CD4-positive, alpha-beta T cell treated with Interleukin-15 for 1 hour (primary cell): ENCODE results near the gene ATP11C.
"Not testable (repeated sequence)": the region's sequence is repeated elsewhere in the genome, so short reads cannot be mapped to it uniquely, and the experiment has no call there.

Source experiments
- DNase-seq: peaks from one replicate; pipeline ENCODE4 v3.0.0-alpha.2; 2020

Gene ATP11C

DNA sequence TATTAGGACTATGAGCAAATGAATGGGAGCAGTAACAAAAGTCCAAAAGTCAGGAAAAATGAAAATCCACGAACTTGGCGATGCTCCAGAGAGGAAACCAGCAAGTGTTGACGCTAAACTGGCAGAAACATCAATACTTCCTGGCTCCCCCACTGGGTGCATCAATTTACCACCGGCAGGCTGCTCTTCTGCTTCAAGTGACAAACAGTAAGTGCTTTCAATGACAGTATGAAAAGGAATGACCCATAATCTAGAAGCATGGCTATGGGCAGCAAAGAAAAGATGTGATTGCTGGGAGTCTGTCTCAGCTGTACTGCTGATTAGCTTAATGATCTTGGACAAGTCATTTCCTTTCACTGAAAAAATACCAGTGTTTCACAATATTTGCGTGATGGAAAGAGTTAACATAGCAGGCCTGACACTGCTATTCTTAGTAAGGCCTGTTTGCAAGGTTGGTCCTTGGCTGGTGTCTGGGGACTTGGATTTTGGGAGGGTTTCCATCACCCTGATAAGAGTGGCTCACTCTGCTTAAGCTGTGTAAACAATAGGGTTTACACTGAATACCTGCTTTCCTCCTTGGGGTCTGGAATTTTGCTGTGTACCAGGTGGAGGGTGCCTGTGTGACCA lies 8.7 kb downstream of the ATP11C start:
- no peak for DNase-seq

DNA sequence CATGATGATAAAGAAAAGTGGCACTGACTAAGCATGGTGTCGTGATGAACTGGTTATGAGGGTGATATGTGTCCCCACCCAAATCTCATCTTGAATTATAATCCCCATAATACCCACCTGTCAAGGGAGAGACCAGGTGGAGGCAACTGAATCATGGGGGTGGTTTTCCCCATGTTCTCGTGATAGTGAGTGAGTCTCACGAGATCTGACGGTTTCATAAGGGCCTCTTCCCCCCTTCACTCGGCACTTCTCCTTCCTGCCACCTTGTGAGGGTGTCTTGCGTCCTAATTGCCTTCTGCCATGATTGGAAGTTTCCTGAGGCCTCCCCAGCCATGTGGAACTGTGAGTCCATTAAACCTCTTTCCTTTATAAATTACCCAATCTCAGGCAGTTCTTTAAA lies 11.7 kb downstream of the ATP11C start:
- DNase-seq, result not testable (repeated sequence)

DNA sequence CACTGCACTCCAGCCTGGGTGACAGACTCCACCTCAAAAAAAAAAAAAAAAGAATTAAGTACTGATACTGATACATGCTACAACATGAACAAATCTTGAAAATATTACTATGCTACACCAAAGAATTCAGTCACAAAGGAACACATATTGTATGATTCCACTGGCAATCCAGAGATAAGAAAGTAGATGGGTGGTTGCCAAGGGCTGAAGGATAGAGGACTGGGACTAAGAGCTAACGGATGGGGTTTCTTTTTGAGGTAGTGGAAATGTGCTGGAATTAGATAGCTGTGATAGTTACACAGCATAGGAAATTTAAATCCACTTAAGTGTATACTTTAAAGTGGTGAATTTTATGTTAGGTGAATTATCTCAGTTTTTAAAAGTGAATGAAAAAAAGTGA lies 12.5 kb downstream of the ATP11C start:
- DNase-seq, result no peak

DNA sequence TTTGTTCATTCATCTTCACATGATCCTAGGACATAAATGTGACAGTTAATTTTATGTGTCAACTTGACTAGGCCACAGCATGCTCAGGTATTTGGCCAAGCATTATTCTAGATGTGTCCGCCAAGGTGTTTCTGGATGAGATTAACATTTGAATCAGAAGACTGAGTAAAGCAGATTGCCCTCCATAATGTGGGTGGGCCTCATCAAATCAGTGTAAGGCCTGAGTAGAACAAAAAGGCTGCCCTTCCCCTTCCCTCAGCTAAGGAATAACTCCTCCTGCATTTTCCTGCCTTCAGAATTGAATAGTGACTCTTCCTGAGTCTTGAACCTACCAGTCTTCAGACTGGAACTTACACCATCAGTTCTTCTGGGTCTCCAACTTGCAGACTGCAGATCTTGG lies 18.4 kb downstream of the ATP11C start:
- DNase-seq, result no peak

DNA sequence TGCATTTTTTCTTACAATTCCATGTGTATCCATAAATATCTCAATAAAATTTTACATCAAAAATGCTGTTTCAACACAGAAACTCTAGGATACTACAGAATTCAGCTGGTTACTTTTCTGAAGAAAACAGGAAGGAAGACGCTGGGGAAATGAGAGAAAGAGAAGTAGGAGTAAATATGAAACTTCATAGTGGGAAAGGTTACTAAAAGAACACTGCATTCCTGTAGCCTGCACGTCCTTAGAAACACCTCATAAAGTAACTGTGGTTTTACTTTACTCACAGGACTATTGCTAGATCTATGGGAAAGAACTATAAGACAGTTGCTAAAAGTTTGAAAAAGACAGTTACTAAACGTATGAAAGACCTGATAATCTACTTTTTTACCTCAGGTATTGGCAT lies 23.1 kb downstream of the ATP11C start:
- DNase-seq, result no peak

DNA sequence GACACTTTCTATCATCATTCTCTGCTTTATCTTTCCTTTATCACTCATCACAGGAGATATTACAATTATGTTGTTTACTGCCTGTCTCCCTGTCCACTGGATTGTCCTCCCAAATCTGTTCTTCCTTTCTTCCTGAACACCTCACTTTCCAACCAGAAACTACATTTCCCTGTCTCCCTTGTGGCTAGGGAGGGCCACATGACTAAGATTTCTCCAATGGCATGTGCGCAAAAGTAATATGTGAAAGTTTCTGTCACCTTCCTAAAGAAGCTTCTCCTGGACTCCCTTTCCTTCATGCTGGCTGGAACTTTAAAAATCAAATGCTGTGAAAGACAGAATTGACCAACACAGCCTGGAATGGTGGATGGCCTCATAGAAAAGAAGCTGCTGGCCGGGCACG lies 25.8 kb downstream of the ATP11C start:
- no peak for DNase-seq

DNA sequence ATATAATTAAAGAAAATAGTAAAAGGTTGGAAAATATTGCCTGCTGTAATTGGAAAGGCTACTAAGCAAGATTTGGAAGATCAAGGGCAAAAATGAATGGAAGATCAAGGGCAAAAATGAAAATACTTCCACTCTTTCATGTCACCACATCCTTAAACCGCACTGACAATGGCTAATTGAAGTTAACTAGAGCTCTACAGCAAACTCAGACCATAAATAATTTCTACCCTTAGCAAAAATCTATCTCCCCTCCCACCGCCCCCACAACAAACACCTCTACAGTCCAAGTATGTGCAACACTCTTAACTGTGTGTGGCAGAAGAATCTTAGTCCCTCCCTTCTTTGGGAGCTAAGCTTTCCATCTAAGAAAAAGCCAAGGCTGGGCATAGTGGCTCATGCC lies 27.1 kb downstream of the ATP11C start:
- no peak for DNase-seq

DNA sequence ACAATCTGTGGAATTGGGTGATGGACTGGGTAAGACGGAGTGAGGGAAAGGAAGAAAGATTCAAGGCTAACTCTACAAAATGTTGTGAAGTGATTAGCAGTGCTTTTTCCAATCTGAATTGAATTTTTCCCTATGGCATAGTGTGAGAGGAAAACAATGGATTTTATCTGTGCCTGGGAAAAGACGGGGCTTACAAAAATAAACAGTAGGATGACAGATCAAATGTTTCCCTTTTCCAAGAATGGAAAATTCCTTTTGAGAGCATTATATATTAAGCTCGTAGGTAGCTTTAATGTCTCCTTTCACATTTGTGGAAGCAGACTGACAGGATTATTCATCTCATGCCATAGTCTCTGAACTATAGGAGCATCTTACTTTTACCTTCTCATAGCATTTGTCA lies 27.8 kb downstream of the ATP11C start:
- no peak for DNase-seq

DNA sequence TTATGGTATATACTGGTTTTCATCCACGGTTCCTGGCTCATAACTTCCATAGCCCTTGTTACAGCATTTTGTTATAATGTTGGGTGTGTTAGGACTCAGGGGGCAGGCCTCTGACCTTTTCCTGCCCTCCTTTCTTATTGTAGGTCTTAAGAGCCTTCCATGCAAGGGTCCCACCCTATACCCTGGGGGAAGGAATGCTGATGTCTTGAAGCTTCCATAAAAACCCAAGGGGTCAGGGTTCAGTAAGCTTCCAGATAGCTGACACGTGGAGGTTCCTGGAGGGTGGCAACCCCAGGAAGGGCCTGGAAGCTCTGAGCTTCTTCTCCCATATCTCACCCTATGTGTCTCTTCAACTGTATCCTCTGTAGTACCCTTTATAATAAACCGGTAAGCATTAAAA lies 29.6 kb downstream of the ATP11C start:
- DNase-seq, result no peak

DNA sequence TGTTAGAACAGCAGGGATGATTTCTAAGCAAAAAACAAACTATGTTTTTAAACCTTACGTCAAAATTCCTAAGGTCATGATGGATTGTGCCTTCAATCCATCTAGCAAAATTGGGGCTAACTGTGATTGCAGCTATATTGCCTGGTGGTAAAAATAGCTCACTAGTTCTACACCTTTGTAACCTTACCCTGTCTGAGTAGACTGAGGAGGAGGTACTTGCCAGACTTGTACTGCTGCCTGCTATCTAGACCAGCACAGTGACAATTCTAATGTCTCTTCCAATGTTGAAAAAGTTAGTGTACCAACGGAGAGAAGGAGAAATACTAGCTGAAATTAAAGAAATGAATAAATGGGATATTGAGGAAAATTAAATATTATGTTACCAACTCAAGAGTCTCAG lies 30.3 kb downstream of the ATP11C start:
- no peak for DNase-seq

DNA sequence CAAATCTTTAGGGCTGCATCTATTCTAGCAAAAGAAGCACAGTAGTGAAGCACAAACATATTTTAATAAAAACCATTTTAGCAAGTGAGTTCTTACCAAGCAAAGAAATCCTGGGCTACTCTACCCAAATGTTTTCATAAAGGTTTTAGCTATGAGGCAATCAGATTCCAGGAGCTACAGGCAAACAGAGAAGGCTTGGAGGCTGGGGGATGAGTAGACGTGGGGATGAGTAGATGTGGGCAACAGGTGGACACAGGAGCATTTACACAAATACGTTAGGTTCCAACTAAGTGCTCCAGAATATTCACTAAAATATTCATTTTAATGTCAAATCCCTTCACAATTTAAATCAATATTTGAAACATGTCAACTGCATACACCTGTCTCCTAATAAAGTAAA lies 34.5 kb downstream of the ATP11C start:
- no peak for DNase-seq

DNA sequence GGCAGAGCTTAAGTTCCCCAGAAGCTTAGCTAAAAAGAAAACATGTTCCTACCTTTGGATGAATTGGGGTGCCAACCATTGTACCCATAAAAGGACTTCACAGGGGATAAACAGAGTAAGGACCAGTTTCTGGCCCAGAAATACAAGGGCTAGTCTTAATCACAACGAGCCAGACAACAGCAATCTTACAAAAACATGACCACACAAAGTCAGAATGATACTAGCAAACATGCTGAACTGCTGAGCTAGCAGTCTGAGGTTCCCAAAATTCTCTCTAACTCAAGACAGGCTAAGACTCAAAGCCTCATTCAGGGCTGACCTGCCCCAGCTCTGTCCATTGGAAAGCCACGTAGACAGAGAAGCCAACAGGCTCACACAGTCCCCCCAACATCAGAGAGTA lies 40.3 kb downstream of the ATP11C start:
- no peak for DNase-seq

DNA sequence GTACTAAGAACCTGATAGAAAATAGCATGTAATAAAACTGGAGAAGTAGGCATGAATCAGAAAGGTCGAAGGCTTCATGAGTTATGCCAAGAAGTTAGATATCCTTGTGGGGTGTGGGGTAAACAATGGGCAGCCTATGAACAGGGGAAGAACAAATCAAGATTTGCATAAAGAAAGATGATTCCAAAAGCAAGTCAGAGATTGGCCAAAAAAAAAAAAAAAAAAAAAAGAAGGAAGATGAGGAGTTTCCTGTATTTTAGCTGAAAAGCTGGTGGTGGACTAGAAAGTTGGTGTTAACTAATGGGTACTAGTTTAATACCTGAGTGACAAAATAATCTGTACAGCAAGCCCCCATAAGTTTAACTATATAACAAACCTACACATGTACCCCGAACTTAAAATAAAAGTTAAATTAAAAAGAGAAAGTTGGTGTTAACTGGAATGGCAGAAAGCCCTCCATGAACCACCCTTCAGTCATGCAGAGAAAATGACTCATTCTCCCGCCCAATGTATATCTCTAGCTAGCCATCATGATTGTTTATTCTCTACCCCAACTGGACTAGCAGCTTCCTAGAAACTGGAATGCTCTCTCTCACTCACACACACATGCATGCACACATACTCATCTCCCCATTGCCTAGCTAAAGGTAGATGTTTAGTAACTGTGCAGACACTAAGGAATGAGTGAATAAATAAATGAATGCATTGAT lies 41.7 kb downstream of the ATP11C start:
- DNase-seq, result no peak

DNA sequence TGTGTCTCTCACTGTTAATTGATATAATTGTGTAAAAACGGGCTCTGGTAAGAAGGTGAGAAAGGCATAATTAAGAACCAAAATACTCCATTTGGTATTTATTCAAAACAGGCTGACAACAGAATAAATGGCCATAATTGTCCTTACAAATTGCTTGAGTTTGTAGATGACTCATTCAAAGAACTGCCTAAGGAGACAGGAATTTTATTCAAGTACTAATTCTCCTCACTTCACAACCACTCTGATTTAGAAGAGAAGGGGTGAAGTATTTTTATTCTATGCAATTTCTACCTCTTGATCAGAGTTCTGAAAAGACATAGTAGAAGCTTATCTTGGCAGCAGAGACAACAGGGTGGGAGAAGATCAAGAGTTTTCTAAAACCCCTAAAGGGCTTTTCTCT lies 43.1 kb downstream of the ATP11C start:
- DNase-seq, result no peak

DNA sequence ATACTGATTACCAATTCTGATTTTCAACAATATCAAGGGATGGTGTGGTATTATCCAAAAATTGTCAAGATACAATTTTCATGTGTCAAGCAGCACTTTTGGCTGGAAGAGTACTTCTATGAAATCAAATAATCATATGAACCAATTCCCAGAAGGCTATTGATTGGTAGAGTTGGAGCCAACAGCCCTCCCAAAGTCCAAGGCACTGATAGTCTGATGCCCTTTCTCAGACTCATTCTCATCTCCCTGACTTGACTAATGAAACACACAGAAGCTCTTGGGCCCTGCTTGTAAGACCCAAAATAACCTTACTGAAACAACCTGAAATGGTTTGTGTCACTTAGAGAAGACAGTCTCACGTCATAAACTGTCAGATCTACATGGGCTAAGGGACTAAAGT lies 48.9 kb downstream of the ATP11C start:
- no peak for DNase-seq

DNA sequence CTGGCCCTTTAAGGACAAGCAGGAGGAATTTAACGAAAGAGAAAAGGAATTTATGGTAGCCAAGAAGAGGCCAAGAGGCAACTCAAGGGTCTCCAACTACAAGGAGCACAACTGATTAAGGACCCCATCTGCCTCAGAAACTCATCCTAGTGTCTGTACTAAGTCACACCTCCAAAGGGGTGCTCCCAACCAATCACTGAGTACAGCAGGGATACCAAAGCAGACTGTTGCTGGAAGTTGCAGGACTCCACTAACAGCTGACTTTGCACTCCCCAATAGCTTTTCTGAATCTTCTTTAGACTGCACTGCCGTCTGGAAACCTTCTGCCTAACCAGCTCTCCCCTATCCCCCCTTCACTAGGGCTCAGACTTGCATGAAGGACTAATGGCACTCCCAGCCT lies 50.6 kb downstream of the ATP11C start:
- no peak for DNase-seq

DNA sequence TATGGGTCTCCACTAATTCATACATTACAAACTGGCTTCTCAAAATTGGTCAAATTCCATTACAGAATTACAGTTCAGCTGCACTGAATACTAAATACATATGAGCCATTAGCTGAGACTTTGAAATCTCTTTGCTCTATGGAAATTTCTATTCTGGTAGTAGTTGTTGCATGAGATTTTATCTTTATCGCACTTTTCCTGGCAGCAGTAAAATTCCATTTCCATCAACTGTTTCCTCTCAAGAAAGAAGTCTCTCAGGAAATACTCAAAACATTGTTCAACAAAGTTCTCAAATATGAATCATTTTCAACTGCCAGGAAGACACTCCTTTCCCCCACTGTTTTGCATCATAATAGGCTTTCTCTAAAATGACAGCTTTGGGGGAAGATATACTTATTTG lies 51.3 kb downstream of the ATP11C start:
- no peak for DNase-seq

DNA sequence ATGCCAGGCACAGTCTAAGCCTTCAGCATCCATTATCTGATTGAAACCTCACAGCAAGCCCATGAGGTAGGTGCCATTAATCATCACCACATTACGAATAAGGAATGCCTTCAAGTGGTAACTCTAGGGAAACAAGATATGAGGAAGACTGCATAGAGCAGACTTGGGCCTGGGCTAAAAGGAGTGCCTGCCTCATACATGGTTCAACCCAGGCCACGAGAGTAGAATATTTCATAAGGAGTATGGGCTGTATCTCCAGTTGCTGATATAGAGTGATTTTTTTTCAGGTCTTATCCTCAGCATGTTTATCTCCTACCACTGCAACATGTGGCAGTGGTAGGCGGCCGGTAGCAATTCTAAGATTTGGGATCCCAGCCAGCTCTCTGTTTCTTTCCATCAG lies 51.7 kb downstream of the ATP11C start:
- DNase-seq, result no peak

DNA sequence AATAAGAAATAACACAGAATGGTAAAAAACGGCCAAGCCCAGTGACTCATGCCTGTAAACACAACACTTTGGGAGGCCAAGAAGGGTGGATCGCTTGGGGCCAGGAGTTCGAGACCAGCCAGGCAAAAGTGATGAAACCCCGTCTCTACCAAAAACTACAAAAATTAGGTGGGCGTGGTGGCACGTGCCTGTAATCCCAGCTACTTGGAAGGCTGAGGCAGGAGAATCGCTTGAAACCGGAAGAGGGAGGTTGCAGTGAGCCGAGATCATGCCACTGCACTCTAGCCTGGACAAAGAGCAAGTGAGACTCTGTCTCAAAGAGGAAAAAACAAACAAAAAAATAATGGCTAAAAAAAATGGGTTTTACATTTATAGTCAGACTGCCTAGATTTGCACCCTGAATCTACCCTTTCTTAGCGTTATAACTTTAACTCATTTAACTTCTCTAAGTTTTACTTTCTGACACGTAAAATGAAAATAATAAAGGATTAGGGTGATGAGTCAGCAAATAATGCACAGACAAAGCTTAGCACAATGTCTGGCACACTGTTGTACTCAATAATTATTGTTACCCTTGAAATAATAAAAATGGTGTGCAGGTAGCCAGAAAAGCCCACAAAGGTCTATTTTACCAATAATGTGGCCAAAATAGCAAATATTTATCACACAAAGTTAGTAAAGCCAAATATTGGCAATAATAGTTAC lies 55.0 kb downstream of the ATP11C start:
- DNase-seq, result no peak

DNA sequence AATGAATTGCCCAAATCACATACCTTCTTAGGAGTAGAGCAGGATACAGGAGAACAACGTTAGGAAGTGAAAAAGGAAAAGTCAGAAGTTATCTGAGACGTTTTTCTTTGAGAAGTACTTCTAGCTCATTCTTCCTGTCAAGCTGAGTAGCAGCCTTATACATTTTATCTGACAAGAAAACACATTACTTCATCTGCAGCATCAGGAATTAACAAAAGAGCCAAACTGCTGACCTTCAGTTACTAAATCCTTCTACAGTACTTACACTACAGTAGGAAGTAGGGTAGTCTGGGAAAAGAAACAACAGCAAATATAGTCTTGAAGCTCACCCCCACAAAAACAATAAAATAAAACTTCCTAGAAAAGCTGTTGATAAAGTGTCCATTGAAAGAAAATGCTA lies 57.0 kb downstream of the ATP11C start:
- DNase-seq, result no peak

DNA sequence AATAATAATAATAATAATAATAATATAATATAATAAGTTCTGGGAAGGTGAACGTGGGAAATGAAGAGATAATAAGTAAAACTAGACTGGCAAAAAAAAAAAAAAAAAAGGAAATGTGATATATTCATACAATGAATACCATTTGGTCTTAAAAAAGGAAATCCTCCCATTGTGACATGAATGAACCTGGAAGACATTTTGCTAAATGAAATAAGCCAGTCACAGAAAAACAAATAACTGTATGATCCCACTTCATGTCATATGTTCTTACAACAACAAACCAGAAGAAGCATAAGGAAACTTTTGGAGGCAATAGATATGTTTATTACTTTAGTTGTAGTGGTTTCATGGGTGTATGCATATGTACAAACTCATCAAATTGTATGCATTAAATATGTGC lies 63.1 kb downstream of the ATP11C start:
- no peak for DNase-seq

DNA sequence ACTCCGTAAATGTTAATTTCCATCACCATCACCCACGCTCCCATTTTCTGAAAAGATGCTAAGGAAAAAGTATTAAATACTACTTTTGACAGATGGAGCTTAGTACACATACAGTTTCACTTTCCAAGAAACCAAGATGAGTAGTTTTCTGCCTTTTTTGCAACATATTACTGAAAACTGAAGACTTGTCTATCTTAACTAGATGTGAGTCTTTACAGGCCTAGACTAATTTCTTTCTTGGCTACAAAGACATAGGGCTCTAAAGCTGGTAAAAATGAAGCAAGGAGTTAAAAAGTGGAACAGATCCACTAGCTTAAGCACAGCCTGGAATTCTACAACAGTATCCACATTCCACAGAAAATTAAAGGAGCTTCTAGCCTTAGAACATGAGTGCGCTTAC lies 68.2 kb downstream of the ATP11C start:
- DNase-seq, result no peak

DNA sequence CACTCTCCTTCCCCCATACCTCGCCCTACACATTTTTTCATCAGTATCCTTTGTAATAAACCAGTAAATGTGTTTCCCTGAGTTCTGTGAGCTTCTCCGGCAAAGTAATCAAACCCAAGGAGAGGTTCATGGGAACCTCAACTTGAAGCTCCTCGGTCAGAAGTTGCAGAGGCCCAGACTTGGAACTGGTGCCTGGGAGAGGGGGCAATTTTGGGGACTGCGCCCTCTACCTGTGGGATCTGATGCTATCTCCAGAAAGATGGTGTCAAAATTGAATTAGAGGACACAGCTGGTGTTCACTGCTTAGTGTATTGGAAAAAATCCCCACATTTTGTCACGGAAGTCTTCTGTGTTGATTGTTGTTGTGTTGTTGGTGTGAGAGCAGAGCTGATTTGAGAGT lies 70.6 kb downstream of the ATP11C start:
- DNase-seq, result no peak

DNA sequence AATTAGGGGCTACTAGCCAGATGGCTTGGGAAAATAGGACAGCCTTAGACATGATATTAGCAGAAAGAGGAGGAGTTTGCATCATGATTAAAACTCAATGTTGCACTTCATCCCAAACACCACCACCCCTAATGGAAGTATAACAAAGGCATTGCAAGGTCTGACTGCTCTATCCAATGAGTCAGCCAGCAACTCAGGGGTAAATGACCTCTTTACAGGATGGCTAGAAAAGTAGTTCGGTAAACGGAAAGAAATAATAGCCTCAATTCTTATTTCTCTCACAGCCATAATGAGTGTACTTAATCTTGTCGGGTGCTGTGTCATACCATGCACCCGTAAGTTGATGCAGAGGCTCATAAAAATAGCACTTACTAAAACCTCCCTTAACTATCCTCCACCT lies 76.0 kb downstream of the ATP11C start:
- DNase-seq, result not testable (repeated sequence)

DNA sequence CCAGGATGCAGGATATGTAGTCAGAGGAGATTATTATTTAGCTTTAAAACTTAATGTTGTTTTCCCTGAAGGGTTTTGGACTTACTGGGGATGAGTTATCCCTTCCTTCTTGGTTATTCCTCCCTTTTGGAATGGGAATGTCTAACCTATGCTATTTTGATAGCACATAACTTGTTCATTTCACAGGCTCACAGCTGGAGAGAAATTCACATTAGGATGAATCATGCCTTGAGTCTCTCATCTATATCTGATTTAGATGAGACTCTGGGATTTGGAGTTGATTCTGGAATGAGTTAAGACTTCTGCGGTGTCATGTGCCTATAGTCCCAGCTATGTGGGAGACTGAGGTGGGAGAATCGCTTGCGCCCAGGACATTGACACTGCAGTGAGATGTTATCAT lies 81.1 kb downstream of the ATP11C start:
- DNase-seq, result no peak
